ENCODE data around the gene TMEM41B.
"Not testable (repeated sequence)": the region's sequence is repeated elsewhere in the genome, so short reads cannot be mapped to it uniquely, and the experiment has no call there.

TMEM41B gene, protein sequence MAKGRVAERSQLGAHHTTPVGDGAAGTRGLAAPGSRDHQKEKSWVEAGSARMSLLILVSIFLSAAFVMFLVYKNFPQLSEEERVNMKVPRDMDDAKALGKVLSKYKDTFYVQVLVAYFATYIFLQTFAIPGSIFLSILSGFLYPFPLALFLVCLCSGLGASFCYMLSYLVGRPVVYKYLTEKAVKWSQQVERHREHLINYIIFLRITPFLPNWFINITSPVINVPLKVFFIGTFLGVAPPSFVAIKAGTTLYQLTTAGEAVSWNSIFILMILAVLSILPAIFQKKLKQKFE

DNA sequence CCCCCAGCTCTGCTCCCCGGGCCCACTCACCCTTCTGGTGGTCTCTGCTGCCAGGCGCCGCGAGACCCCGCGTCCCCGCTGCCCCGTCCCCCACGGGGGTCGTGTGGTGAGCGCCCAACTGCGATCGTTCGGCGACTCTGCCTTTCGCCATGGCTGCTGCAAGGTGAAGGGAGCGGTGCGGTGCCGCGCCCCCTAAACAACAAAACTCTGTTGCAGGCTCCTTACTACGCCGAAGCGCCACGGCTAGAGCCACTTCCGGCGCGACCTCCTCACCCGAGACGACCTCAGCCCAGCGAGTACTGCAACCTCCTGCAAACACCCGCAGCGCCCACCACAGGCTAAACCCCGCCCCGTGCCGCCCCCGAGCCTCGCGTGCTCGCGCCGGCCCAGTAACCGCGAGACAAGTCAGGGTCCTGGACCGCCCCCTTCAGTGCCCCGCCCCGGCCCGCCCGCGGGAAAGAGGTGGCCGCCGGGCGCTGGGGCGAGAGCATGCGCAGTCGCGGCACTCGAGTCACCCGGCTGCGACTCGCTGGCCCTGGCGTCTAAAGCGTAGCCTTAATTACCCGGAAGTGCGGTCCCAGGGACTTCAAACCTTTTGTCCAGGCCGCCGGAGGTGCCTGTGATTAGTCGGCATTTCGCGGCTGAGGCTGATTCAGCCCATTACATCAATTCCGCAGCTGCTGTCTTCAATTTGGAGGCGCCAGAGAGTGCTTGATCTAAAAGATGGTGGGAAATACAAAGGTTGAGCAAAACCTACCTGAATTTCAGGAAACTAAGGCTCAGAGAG lies at the start of gene TMEM41B:
TMEM41B (minus strand) TSS at position 303 of the 787 bp plus-strand sequence; CDS start at position 151, 152 bp downstream.
- TF ChIP-seq, protein P1, sequence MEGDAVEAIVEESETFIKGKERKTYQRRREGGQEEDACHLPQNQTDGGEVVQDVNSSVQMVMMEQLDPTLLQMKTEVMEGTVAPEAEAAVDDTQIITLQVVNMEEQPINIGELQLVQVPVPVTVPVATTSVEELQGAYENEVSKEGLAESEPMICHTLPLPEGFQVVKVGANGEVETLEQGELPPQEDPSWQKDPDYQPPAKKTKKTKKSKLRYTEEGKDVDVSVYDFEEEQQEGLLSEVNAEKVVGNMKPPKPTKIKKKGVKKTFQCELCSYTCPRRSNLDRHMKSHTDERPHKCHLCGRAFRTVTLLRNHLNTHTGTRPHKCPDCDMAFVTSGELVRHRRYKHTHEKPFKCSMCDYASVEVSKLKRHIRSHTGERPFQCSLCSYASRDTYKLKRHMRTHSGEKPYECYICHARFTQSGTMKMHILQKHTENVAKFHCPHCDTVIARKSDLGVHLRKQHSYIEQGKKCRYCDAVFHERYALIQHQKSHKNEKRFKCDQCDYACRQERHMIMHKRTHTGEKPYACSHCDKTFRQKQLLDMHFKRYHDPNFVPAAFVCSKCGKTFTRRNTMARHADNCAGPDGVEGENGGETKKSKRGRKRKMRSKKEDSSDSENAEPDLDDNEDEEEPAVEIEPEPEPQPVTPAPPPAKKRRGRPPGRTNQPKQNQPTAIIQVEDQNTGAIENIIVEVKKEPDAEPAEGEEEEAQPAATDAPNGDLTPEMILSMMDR (conservative IDR thresholded peaks at IDR 0.05; ENCODE audit: low read depth, low read length), result peak; percentile 24
- peak within 1 kb of the TSS; percentile 70 for H3K4me3 ChIP-seq (ENCODE audit: low read length)
- DNase-seq (ENCODE audit: low read depth), result peak; percentile 96

DNA sequence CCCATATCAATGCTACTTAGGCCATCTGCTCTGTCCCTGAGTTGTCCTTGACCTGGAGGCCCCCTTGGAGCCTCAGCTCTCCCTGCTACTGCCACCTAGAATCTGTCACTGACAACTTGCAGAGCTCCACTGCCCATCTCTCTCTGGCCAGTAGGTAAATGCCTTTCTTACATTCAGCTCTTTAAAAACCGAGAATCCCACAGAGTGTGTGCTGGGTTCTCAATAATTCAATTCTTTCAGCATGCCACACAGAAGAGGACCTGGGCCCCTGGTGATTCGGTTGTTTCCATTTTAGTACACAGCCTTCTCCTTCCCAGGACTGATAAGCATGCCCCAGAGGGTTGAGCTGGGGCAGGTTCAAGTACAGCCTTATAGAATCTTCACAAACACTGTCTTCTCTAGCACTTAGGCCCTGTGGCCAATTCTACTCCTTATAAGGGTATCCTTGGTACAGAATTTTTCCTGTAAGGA lies 48.0 kb upstream of the TMEM41B start:
- DNase-seq (ENCODE audit: low read depth), result no peak
- TF ChIP-seq, protein P1 (conservative IDR thresholded peaks at IDR 0.05; ENCODE audit: low read depth, low read length), result no peak
- H3K4me3 ChIP-seq (ENCODE audit: low read length), result no peak overlapping the region

DNA sequence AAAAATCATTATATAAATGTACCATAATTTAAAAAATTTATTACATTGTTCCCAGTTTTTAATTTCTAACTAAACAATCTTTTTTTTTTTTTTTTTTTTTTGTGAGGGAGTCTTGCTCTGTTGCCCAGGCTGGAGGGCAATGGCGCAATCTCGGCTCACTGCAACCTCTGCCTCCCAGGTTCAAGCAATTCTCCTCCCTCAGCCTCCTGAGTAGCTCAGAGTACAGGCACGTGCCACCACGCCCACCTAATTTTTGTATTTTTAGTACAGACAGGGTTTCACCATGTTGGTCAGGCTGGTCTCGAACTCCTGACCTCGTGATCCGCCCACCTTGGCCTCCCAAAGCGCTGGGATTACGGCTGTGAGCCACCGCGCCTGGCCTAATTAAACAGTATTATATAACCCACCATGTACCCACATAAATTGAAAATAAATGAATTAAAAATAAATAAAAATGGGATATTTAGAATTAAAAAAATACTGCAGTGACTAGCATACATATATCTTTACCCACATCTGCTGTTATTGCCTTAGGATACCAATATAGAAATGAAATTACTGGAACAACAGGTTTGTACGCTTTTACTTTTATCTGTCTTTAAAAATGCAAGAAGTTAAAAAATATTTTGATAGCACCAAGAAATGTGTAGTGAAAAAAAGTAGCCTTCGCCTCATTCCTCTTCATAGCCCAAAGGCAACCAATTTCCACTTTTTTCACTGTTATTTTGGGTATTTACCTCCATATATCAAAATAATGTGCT lies 46.6 kb upstream of the TMEM41B start:
- H3K4me3 ChIP-seq (ENCODE audit: low read length); DNase-seq (ENCODE audit: low read depth): not testable (repeated sequence)

DNA sequence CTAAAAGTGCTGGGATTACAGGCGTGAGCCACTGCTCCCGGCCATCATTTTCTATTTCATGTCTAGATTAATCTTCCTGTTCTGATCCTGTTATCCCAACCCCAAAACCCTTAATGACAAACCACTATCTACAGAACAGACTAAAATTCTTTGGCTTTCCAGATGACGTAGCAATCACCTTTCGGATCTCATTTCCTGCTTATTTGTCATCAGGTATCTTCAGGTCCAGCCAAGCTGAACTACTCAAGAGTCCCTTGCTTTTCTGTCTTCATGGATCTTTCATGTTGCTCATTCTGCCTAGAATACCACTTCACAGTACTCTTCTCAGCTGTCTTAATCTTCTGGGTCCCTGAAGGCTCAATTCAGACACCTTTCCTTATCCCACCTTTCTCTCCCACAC lies 42.6 kb upstream of the TMEM41B start:
- no peak overlapping the region for H3K4me3 ChIP-seq (ENCODE audit: low read length)
- no peak for DNase-seq (ENCODE audit: low read depth)
- TF ChIP-seq, protein P1 (conservative IDR thresholded peaks at IDR 0.05; ENCODE audit: low read depth, low read length), result no peak

DNA sequence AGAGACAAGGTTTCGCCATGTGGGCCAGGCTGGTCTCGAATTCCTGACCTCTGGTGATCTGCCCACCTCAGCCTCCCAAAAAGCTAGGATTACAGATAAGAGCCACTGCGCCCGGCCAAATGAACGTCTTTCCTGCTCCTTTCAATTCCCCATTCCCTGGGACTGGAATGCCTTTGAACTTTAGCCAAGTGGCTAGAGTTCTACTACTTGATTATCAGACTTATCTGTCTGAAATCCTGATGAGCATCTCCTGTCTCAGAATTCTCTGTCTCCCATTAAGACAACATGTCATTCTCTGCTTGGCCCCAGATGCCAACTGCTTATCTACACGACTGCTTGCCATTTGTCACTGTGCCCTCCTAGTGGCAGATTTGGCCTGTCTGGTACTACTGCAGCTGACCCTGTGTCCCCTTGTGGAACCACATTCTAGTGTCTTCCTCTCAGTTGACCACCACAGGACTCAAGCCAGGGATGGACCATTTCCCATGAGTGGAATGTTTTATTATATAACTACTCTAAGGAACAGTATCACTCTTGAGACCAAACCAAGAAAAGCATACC lies 37.0 kb upstream of the TMEM41B start:
- DNase-seq (ENCODE audit: low read depth), result no peak
- TF ChIP-seq, protein P1 (conservative IDR thresholded peaks at IDR 0.05; ENCODE audit: low read depth, low read length), result no peak
- H3K4me3 ChIP-seq (ENCODE audit: low read length), result no peak overlapping the region

DNA sequence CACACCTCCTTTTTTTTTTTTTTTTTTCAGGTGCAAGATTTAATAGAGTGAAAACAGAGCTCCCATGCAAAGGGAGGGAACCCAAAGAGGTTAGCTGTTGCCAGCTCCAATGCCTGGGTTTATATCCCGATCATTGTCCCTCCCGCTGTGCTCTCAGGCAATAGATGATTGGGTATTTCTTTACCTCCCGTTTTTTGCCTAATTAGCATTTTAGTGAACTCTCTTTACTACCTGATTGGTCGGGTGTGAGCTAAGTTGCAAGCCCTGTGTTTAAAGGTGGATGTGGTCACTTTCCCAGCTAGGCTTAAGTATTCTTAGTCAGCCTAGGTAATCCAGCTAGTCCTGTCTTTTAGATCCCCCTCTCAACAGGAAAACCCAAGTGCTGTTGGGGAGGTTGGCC lies 33.4 kb upstream of the TMEM41B start:
- H3K4me3 ChIP-seq (ENCODE audit: low read length); DNase-seq (ENCODE audit: low read depth): not testable (repeated sequence)

DNA sequence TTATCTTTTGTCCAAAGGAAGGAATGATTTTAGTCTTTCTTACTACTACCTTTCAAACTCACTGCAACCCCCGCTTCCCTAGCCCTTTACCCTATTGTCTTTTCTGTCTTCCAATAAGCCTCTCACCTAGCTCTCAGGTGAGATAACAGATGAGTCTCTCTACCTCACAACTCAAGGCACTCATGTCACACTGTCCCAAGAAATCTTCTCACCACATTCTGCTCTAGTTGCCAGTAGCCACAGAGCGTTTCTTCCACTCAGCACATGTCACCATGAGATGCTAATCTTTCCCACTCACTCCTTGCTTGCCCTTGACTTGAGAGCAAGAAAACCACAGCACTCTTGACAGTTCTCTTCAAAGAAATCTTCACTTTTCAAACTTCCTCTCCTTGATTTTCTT lies 32.7 kb upstream of the TMEM41B start:
- TF ChIP-seq, protein P1 (conservative IDR thresholded peaks at IDR 0.05; ENCODE audit: low read depth, low read length), result no peak
- H3K4me3 ChIP-seq (ENCODE audit: low read length), result no peak overlapping the region
- DNase-seq (ENCODE audit: low read depth), result no peak
